AG08396 (cell line): Measurements from ENCODE around the gene CDK5RAP2.
A peak's percentile ranks its signal among the peaks of the same experiment; 100 is the strongest.

Source experiments
- DNase-seq: peaks from one replicate; pipeline ENCODE4 v3.0.0; 2012; ENCODE audit warnings: low spot score, mixed read lengths

Gene CDK5RAP2

GRCh38 chr9:120436983-120437475 lies 142.9 kb downstream of the CDK5RAP2 start:
- DNase-seq: no peak

- no peak for DNase-seq
Observed at GRCh38 chr9:120436446-120436845, 143.5 kb downstream of the CDK5RAP2 start.

- peak; percentile 36 for DNase-seq
Observed at GRCh38 chr9:120435091-120435490, 144.9 kb downstream of the CDK5RAP2 start.

- DNase-seq: peak; percentile 69
Observed at GRCh38 chr9:120434532-120434931, 145.4 kb downstream of the CDK5RAP2 start.

- no peak for DNase-seq
Observed at GRCh38 chr9:120433701-120434100, 146.3 kb downstream of the CDK5RAP2 start.

- DNase-seq: no peak
Observed at GRCh38 chr9:120432600-120432999, 147.4 kb downstream of the CDK5RAP2 start.

GRCh38 chr9:120431268-120431667 lies 148.7 kb downstream of the CDK5RAP2 start:
- DNase-seq: no peak

- DNase-seq: no peak
Observed at GRCh38 chr9:120424248-120424647, 155.7 kb downstream of the CDK5RAP2 start.

GRCh38 chr9:120423812-120424211 lies 156.2 kb downstream of the CDK5RAP2 start:
- no peak for DNase-seq

- no peak for DNase-seq
Observed at GRCh38 chr9:120421977-120422376, 158.0 kb downstream of the CDK5RAP2 start.

GRCh38 chr9:120418315-120418714 lies 161.7 kb downstream of the CDK5RAP2 start:
- DNase-seq: no peak

GRCh38 chr9:120416781-120417427 lies 163.1 kb downstream of the CDK5RAP2 start:
- no peak for DNase-seq

- no peak for DNase-seq
Observed at GRCh38 chr9:120413121-120414048, 166.6 kb downstream of the CDK5RAP2 start.

- peak; percentile 57 for DNase-seq
Observed at GRCh38 chr9:120412425-120412951, 167.5 kb downstream of the CDK5RAP2 start.

GRCh38 chr9:120411862-120412424 lies 168.0 kb downstream of the CDK5RAP2 start:
- DNase-seq: no peak

GRCh38 chr9:120410925-120411501 lies 169.0 kb downstream of the CDK5RAP2 start:
- DNase-seq: no peak

GRCh38 chr9:120408680-120409258 lies 171.2 kb downstream of the CDK5RAP2 start:
- no peak for DNase-seq

- DNase-seq: no peak
Observed at GRCh38 chr9:120405860-120406259, 174.1 kb downstream of the CDK5RAP2 start.

GRCh38 chr9:120405134-120405533 lies 174.8 kb downstream of the CDK5RAP2 start:
- no peak for DNase-seq

- no peak for DNase-seq
Observed at GRCh38 chr9:120403543-120403856, 176.5 kb downstream of the CDK5RAP2 start.

- DNase-seq: peak; percentile 81
Observed at GRCh38 chr9:120402741-120403542, 177.0 kb downstream of the CDK5RAP2 start.
